K562 (cell line): ENCODE results near the gene MCAT. TPM values are rescaled to one million over a fixed set of nuclear protein-coding genes. Genes with fewer than 3 reads are reported as not detected.
A peak's percentile ranks its signal among the peaks of the same experiment; 100 is the strongest.

Experiments used
- ATAC-seq: fragments of 200-7000 bp; cut with Tn5 transposase; 3 replicates; pipeline ENCODE4 v1.9.1; 2020; ENCODE audit warnings: moderate library complexity
- BruUV-seq: library from RNA; stranded (reverse); fragments of 400-500 nt; replicated peaks from 2 replicates; lab custom pipeline; 2021; lab: Mats Ljungman, UMichigan
- CTCF ChIA-PET: fragments of 300-600 bp; formaldehyde crosslinking; extraction: SDS; loops from one replicate; lab custom pipeline; 2021; ENCODE audit warnings: low intra/inter-chr PET ratio; lab: Yijun Ruan, JAX
- POLR2A ChIA-PET: fragments of 300-600, 350-650 bp; sonication (Branson Sonifier 250); formaldehyde crosslinking; extraction: SDS; loops from one replicate; lab custom pipeline; 2021; ENCODE audit warnings: antibody characterized with exemption, inconsistent platforms; lab: Yijun Ruan, JAX
- DNase-seq, 4 experiments: peaks; one replicate each; pipeline versions ENCODE4 v3.0.0 to v3.0.0-alpha.2; 2011 to 2018; ENCODE audit warnings: low spot score in 3 of 4, mixed read lengths in 3 of 4; ENCODE audit errors: extremely low read depth in 1 of 4
- FAIRE-seq: peaks from 2 replicates; lab custom pipeline; 2011; peaks lifted over from hg19 to GRCh38; lab: Jason Lieb, UNC
- H2AFZ ChIP-seq: 2 replicates; pipeline ENCODE4 v1.6.0; 2011; ENCODE audit warnings: low read depth, low read length, control low read depth, inconsistent platforms
- H3K27ac ChIP-seq: fragments of 200-600 bp; 3 replicates; pipeline ENCODE4 v1.8.0; 2011; ENCODE audit warnings: low read depth, mild to moderate bottlenecking, control low read depth, inconsistent platforms, low read length, moderate library complexity, mixed read lengths; ENCODE audit errors: extremely low read depth
- H3K27me3 ChIP-seq, 2 experiments: fragments of 300-600 bp in 1 of 2; 2 replicates in 1 of 2; 3 replicates in 1 of 2; pipeline versions ENCODE4 v1.6.0 to v1.8.0; 2011; ENCODE audit warnings: inconsistent platforms in 2 of 2, low read length in 2 of 2, mild to moderate bottlenecking in 1 of 2, mixed read lengths in 1 of 2, moderate library complexity in 1 of 2; ENCODE audit not compliant: control insufficient read depth in 2 of 2, insufficient read depth in 2 of 2
- H3K36me3 ChIP-seq: fragments of 300-600 bp; 3 replicates; pipeline ENCODE4 v1.8.0; 2011; ENCODE audit warnings: mild to moderate bottlenecking, low read length, inconsistent platforms; ENCODE audit not compliant: control insufficient read depth, insufficient read depth
- H3K4me1 ChIP-seq, 2 experiments: fragments of 200-600 bp in 1 of 2; replicated peaks in 1 of 2; 2 replicates in 1 of 2; 3 replicates in 1 of 2; pipeline versions ENCODE4 v1.5.1 to v1.8.0; 2011; ENCODE audit warnings: inconsistent platforms in 2 of 2, low read length in 2 of 2, mild to moderate bottlenecking in 1 of 2, mixed read lengths in 1 of 2, moderate library complexity in 1 of 2; ENCODE audit not compliant: control insufficient read depth in 2 of 2, insufficient read depth in 2 of 2
- H3K4me2 ChIP-seq: 2 replicates; pipeline ENCODE4 v1.6.1; 2011; ENCODE audit warnings: low read length, control low read depth, inconsistent platforms, mixed read lengths; ENCODE audit not compliant: insufficient read depth
- H3K4me3 ChIP-seq: fragments of 200-600 bp; sonication (generic), shearing (Covaris generic); 2 replicates; pipeline ENCODE4 v1.5.1; 2016; ENCODE audit warnings: control low read depth, inconsistent platforms
- H3K79me2 ChIP-seq: fragments of 200-600 bp; 3 replicates; pipeline ENCODE4 v1.8.0; 2011; ENCODE audit warnings: low read length, inconsistent platforms; ENCODE audit not compliant: control insufficient read depth, insufficient read depth
- H3K9ac ChIP-seq, 2 experiments: 2 replicates each; pipeline versions ENCODE4 v1.6.0 to v1.6.1; 2011; ENCODE audit warnings: low read depth in 2 of 2, low read length in 2 of 2, control low read depth in 1 of 2, inconsistent platforms in 1 of 2, mild to moderate bottlenecking in 1 of 2, mixed read lengths in 1 of 2; ENCODE audit not compliant: insufficient read depth in 1 of 2
- H3K9me1 ChIP-seq: one replicate; pipeline ENCODE4 v1.6.0; 2011; ENCODE audit warnings: inconsistent platforms, mild to moderate bottlenecking, low read length, moderate library complexity; ENCODE audit not compliant: control insufficient read depth, insufficient read depth
- H3K9me3 ChIP-seq: replicated peaks from 2 replicates; pipeline ENCODE4 v1.5.1; 2011; ENCODE audit warnings: low read depth, low read length, inconsistent platforms; ENCODE audit not compliant: control insufficient read depth, insufficient read depth
- H4K20me1 ChIP-seq: replicated peaks from 2 replicates; pipeline ENCODE4 v1.6.1; 2011; ENCODE audit warnings: low read length, inconsistent platforms, mixed read lengths; ENCODE audit not compliant: control insufficient read depth, insufficient read depth
- ARID4B ChIP-seq: sonication (generic); formaldehyde crosslinking; IDR thresholded peaks from 2 replicates; pipeline ENCODE4 v1.8.0; 2022; ENCODE audit warnings: mild to moderate bottlenecking, missing genetic modification reagents
- ARNT ChIP-seq, 2 experiments: fragments of 450-650 bp; IDR thresholded peaks; 2 replicates each; pipeline ENCODE4 v1.6.1; 2016; ENCODE audit warnings: mild to moderate bottlenecking in 1 of 2
- CREM ChIP-seq: IDR thresholded peaks from 2 replicates; pipeline ENCODE4 v1.6.1; 2014; ENCODE audit warnings: antibody characterized with exemption, low read depth
- CTBP1 ChIP-seq: fragments of 450-650 bp; IDR thresholded peaks from 2 replicates; pipeline ENCODE4 v1.6.1; 2016; ENCODE audit warnings: borderline replicate concordance
- DNMT1 ChIP-seq: fragments of 450-650 bp; IDR thresholded peaks from 2 replicates; pipeline ENCODE4 v1.6.1; 2016; ENCODE audit warnings: antibody characterized with exemption, mild to moderate bottlenecking
- FOXP4 ChIP-seq: sonication (generic); formaldehyde crosslinking; IDR thresholded peaks from 2 replicates; pipeline ENCODE4 v1.8.0; 2022; ENCODE audit warnings: mild to moderate bottlenecking, missing genetic modification reagents, borderline replicate concordance
- HOMEZ ChIP-seq: fragments of 250-450 bp; sonication (Bioruptor Pico); IDR thresholded peaks from 2 replicates; pipeline ENCODE4 v1.4.0; 2020; ENCODE audit warnings: mild to moderate bottlenecking, moderate library complexity
- NFE2 ChIP-seq: IDR thresholded peaks from 2 replicates; pipeline ENCODE4 v1.6.1; 2014; ENCODE audit warnings: antibody characterized with exemption, low read depth
- RCOR1 ChIP-seq, 2 experiments: IDR thresholded peaks; 2 replicates each; pipeline ENCODE4 v1.6.1; 2012; ENCODE audit warnings: low read depth in 2 of 2, low read length in 2 of 2, borderline replicate concordance in 1 of 2, improper control_type of control experiment in 1 of 2
- SMARCA5 ChIP-seq: fragments of 450-650 bp; IDR thresholded peaks from 2 replicates; pipeline ENCODE4 v1.6.1; 2016
- TAF15 ChIP-seq: fragments of 200-400 bp; formaldehyde crosslinking; IDR thresholded peaks from 2 replicates; pipeline ENCODE4 v1.6.1; 2017; ENCODE audit warnings: mild to moderate bottlenecking, low read depth, low read length, moderate library complexity
- ZNF316 ChIP-seq: fragments of 450-650 bp; IDR thresholded peaks from 2 replicates; pipeline ENCODE4 v1.6.1; 2016
- ZNF354B ChIP-seq: fragments of 250-450 bp; sonication (Bioruptor Pico); IDR thresholded peaks from 2 replicates; pipeline ENCODE4 v1.4.0; 2020
- ZNF551 ChIP-seq: fragments of 250-450 bp; sonication (Bioruptor Pico); IDR thresholded peaks from 2 replicates; pipeline ENCODE4 v1.5.0; 2021; ENCODE audit warnings: mild to moderate bottlenecking, moderate library complexity
- WGBS: fragments of 100-300 bp; shearing (Covaris generic); methylation state at CpG from one replicate; pipeline ENCODE4 v1.1.6; 2016; ENCODE audit warnings: low coverage, mixed read lengths; ENCODE audit not compliant: insufficient coverage; ENCODE audit errors: missing lambda C conversion rate; 5-methylcytosine and 5-hydroxymethylcytosine counted together
- in situ Hi-C: fragments of 300-500 bp; cut with MboI; formaldehyde crosslinking; loops from 4 replicates; pipeline ENCODE4 v1.15.0; 2018; ENCODE audit warnings: inconsistent platforms, mixed read lengths
- intact Hi-C: fragments of 100-400 bp; cut with micrococcal nuclease; formaldehyde crosslinking; loops from 2 replicates; pipeline ENCODE4 v1.14.2; 2022
- polyA plus RNA-seq, 8 experiments: library from polyadenylated mRNA; depleted of rRNA in 4 of 8; stranded (reverse) in 5 of 8; unstranded in 3 of 8; fragments of >200 nt; fragmentation: Nextera tagmentation in 2 of 8; fragmentation: Illumina TruSeq in 1 of 8; extraction: Ambion mirVana in 2 of 8; extraction: Trizol in 1 of 8; gene quantifications; 2 replicates each; pipeline versions ENCODE4 v1.2.1 to v1.2.3, GENCODE V29; 2011 to 2014; ENCODE audit warnings: inconsistent platforms in 1 of 8, missing spikeins in 1 of 8
- total RNA-seq, 7 experiments: library from RNA; depleted of rRNA in 6 of 7; stranded (reverse); fragments of >200 nt in 6 of 7; fragmentation: Illumina TruSeq in 2 of 7; extraction: Trizol in 2 of 7; gene quantifications; 2 replicates each; pipeline versions ENCODE4 v1.2.1 to v1.2.3, GENCODE V29; 2011 to 2021; ENCODE audit warnings: low replicate concordance in 1 of 7

Gene MCAT
- total and polyA plus RNA-seq, 9 of the 15 experiments (the other 6 are each of a cell fraction or from before 2014, with no cell fraction given) = 3.3 to 27.8 (median 13.9) TPM

GRCh38 chr22:43090130-43090789, 52.9 kb downstream of the MCAT start:
- no peaks in the 10 kb centered on the region for H3K9me3 ChIP-seq
- 25% methylated on average over 6 of the region's 6 CpGs for WGBS
- H3K79me2 ChIP-seq = no peaks in the 10 kb centered on the region
- no peaks in the 10 kb centered on the region for H3K9me1 ChIP-seq
- DNase-seq = peak; percentile 64 to 84 (median 73)
- ATAC-seq = peak; percentile 78
- no peaks in the 10 kb centered on the region for H3K36me3 ChIP-seq
- no TSS peak for BruUV-seq
- intact Hi-C loops (no loop called here), in situ Hi-C loops (no loop called here)
- no peak overlapping the region for H3K4me2 ChIP-seq
- CTCF ChIA-PET = interaction anchor here (0.5 to 1.7 kb wide), 4 partner anchors 223 to 310 kb away, joined by 3 to 9 read pairs (median 4); no protein-coding TSS in a partner anchor
- peak; percentile 95 for FAIRE-seq
- peaks cover 3 to 20% of the 10 kb centered on the region in 2 experiments; a peak in 4 of 5 replicates for H3K4me1 ChIP-seq
- H3K4me3 ChIP-seq = no peak overlapping the region
- no peaks in the 10 kb centered on the region for H4K20me1 ChIP-seq
- no peak overlapping the region for H3K27ac ChIP-seq
- POLR2A ChIA-PET = interaction anchor here (0.8 to 0.9 kb wide), 2 partner anchors 10 to 333 kb away, joined by 4 to 5 read pairs; no protein-coding TSS in a partner anchor
- peak overlapping the region; percentile 64 for H2AFZ ChIP-seq
- H3K27me3 ChIP-seq = no peaks in the 10 kb centered on the region
- no peak overlapping the region for H3K9ac ChIP-seq
- peak; percentile 63 for TF ChIP-seq CREM
- TF ChIP-seq DNMT1 = no peak
- TF ChIP-seq ARNT (IDR thresholded peaks at IDR 0.05) = no peak
- TF ChIP-seq CTBP1 = peak; percentile 34; the same call in 1 of the 2 replicates
- no peak for TF ChIP-seq TAF15
- no peak for TF ChIP-seq HOMEZ
- no peak for TF ChIP-seq ZNF551 (CRISPR knock-in tag)
- TF ChIP-seq ZNF354B (CRISPR knock-in tag) = no peak
- TF ChIP-seq SMARCA5 = peak; percentile 22; the same call in 1 of the 2 replicates
- TF ChIP-seq ZNF316 = peak; percentile 60
- TF ChIP-seq RCOR1 (IDR thresholded peaks at IDR 0.05; ENCODE audit: borderline replicate concordance in 1 of 2, low read depth in 2 of 2, low read length in 2 of 2) = peak in 1 of 2 experiments; percentile 64; a peak in 1 of 4 replicates
- peak; percentile 78 for TF ChIP-seq NFE2
- no peak for TF ChIP-seq FOXP4 (CRISPR knock-in tag)
- no peak for TF ChIP-seq ARID4B (CRISPR knock-in tag)
